HEK293 (cell line): Measurements from ENCODE around the gene PAMR1.

ENCODE experiments used
- MYNN ChIP-seq: fragments of 450-650 bp; formaldehyde crosslinking; IDR thresholded peaks from 2 replicates; pipeline ENCODE4 v1.5.1; 2016; ENCODE audit warnings: missing biosample characterization, missing genetic modification characterization, borderline replicate concordance
- ZBTB1 ChIP-seq: fragments of 450-650 bp; formaldehyde crosslinking; IDR thresholded peaks from 2 replicates; pipeline ENCODE4 v1.5.1; 2016; ENCODE audit warnings: missing biosample characterization, missing genetic modification characterization
- ZEB2 ChIP-seq: fragments of 450-650 bp; formaldehyde crosslinking; IDR thresholded peaks from 2 replicates; pipeline ENCODE4 v1.5.1; 2016; ENCODE audit warnings: missing biosample characterization, missing genetic modification characterization
- ZNF114 ChIP-seq: fragments of 450-650 bp; formaldehyde crosslinking; IDR thresholded peaks from 2 replicates; pipeline ENCODE4 v1.5.0; 2017; ENCODE audit warnings: missing biosample characterization, missing genetic modification characterization
- ZNF175 ChIP-seq: fragments of 450-650 bp; formaldehyde crosslinking; IDR thresholded peaks from 2 replicates; pipeline ENCODE4 v1.5.1; 2016; ENCODE audit warnings: missing biosample characterization, missing genetic modification characterization
- ZNF19 ChIP-seq: fragments of 450-650 bp; formaldehyde crosslinking; IDR thresholded peaks from 2 replicates; pipeline ENCODE4; 2016; ENCODE audit warnings: missing biosample characterization, missing genetic modification characterization, low read depth
- ZNF571 ChIP-seq: fragments of 450-650 bp; formaldehyde crosslinking; IDR thresholded peaks from 2 replicates; pipeline ENCODE4 v1.5.0; 2017; ENCODE audit warnings: missing biosample characterization, missing genetic modification characterization
- ZNF639 ChIP-seq: fragments of 450-650 bp; formaldehyde crosslinking; IDR thresholded peaks from 2 replicates; pipeline ENCODE4 v1.5.1; 2016; ENCODE audit warnings: missing biosample characterization, missing genetic modification characterization
- TF ChIP-seq, protein P1 (sequence below): fragments of 450-650 bp; formaldehyde crosslinking; IDR thresholded peaks from 2 replicates; pipeline ENCODE4 v1.5.1; 2016; ENCODE audit warnings: missing biosample characterization, missing genetic modification characterization
- TF ChIP-seq, protein P2 (sequence below): fragments of 450-650 bp; formaldehyde crosslinking; IDR thresholded peaks from 2 replicates; pipeline ENCODE4 v1.5.1; 2016; ENCODE audit warnings: missing biosample characterization, missing genetic modification characterization
- TF ChIP-seq, protein P3 (sequence below): fragments of 450-650 bp; formaldehyde crosslinking; IDR thresholded peaks from 2 replicates; pipeline ENCODE4 v1.5.1; 2017; ENCODE audit warnings: missing biosample characterization, missing genetic modification characterization

DNA sequence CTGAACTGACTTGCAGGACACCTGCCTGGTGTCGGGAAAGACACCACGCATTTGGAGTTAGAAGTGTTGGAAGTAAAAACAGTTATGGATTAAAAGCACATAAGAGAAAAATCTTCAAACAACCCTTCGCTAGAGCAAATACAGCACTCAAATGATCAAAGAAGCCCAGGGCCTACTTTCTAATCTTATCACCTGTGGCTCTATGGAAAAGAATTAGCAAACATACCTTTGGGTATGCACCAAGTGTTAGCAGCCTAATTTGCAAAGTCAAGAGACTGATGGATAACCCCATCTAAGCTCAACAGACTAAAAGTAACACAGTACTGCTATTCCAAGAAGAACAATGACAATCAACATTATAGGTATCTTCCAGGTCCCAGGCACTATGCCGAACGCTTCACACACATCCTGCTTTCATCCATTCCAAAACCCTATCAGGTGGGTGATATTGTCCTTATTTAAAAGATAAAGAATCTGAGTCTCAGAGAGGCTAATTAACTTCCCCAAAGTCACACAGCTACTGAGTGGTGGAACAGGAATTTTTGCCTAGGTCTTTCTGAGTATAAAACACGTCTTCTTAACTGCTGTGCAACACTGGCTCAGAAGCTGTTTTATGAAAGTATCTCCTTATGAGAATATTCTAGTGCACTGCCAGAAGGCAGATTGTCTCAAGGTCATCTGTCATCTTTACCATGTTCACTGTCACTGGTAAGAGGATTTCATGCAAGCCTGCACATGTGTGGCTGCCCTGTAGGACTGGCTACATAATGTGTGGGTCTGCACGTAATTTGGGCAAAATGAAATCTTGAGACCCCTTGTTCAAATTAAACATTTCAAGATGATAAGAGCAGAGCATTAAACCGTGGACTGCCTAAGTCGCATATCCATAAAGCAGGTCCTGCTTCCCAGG lies 122.4 kb downstream of the PAMR1 start:
- TF ChIP-seq, protein P1, sequence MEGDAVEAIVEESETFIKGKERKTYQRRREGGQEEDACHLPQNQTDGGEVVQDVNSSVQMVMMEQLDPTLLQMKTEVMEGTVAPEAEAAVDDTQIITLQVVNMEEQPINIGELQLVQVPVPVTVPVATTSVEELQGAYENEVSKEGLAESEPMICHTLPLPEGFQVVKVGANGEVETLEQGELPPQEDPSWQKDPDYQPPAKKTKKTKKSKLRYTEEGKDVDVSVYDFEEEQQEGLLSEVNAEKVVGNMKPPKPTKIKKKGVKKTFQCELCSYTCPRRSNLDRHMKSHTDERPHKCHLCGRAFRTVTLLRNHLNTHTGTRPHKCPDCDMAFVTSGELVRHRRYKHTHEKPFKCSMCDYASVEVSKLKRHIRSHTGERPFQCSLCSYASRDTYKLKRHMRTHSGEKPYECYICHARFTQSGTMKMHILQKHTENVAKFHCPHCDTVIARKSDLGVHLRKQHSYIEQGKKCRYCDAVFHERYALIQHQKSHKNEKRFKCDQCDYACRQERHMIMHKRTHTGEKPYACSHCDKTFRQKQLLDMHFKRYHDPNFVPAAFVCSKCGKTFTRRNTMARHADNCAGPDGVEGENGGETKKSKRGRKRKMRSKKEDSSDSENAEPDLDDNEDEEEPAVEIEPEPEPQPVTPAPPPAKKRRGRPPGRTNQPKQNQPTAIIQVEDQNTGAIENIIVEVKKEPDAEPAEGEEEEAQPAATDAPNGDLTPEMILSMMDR (tag by site-specific recombination) = no peak
- TF ChIP-seq, protein P2, sequence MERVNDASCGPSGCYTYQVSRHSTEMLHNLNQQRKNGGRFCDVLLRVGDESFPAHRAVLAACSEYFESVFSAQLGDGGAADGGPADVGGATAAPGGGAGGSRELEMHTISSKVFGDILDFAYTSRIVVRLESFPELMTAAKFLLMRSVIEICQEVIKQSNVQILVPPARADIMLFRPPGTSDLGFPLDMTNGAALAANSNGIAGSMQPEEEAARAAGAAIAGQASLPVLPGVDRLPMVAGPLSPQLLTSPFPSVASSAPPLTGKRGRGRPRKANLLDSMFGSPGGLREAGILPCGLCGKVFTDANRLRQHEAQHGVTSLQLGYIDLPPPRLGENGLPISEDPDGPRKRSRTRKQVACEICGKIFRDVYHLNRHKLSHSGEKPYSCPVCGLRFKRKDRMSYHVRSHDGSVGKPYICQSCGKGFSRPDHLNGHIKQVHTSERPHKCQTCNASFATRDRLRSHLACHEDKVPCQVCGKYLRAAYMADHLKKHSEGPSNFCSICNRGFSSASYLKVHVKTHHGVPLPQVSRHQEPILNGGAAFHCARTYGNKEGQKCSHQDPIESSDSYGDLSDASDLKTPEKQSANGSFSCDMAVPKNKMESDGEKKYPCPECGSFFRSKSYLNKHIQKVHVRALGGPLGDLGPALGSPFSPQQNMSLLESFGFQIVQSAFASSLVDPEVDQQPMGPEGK (tag by site-specific recombination) = no peak
- TF ChIP-seq ZNF175 (no peak), ZNF19 (tag by site-specific recombination) (no peak), ZBTB1 (no peak), MYNN (tag by site-specific recombination) (no peak), ZNF639 (tag by site-specific recombination) (no peak), ZNF114 (no peak), ZNF571 (no peak), ZEB2 (tag by site-specific recombination) (no peak)
- TF ChIP-seq, protein P3, sequence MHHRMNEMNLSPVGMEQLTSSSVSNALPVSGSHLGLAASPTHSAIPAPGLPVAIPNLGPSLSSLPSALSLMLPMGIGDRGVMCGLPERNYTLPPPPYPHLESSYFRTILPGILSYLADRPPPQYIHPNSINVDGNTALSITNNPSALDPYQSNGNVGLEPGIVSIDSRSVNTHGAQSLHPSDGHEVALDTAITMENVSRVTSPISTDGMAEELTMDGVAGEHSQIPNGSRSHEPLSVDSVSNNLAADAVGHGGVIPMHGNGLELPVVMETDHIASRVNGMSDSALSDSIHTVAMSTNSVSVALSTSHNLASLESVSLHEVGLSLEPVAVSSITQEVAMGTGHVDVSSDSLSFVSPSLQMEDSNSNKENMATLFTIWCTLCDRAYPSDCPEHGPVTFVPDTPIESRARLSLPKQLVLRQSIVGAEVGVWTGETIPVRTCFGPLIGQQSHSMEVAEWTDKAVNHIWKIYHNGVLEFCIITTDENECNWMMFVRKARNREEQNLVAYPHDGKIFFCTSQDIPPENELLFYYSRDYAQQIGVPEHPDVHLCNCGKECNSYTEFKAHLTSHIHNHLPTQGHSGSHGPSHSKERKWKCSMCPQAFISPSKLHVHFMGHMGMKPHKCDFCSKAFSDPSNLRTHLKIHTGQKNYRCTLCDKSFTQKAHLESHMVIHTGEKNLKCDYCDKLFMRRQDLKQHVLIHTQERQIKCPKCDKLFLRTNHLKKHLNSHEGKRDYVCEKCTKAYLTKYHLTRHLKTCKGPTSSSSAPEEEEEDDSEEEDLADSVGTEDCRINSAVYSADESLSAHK (tag by site-specific recombination) = no peak
